Skin of body (tissue), 2 donors: ENCODE data around the gene CC2D1A. TPM values are rescaled to one million over a fixed set of nuclear protein-coding genes. Genes with fewer than 3 reads are reported as not detected.
A peak's percentile ranks its signal among the peaks of the same experiment; 100 is the strongest.

Experiments used
- DNase-seq: peaks from one replicate; lab custom pipeline; 2025; lab: John Stamatoyannopoulos, UW
- total RNA-seq: library from RNA; depleted of rRNA; stranded (reverse); fragments of >200 nt; gene quantifications from one replicate; pipeline ENCODE4 v1.2.3, GENCODE V29; 2014

The CC2D1A gene
- total RNA-seq, result 7.4 TPM

DNA sequence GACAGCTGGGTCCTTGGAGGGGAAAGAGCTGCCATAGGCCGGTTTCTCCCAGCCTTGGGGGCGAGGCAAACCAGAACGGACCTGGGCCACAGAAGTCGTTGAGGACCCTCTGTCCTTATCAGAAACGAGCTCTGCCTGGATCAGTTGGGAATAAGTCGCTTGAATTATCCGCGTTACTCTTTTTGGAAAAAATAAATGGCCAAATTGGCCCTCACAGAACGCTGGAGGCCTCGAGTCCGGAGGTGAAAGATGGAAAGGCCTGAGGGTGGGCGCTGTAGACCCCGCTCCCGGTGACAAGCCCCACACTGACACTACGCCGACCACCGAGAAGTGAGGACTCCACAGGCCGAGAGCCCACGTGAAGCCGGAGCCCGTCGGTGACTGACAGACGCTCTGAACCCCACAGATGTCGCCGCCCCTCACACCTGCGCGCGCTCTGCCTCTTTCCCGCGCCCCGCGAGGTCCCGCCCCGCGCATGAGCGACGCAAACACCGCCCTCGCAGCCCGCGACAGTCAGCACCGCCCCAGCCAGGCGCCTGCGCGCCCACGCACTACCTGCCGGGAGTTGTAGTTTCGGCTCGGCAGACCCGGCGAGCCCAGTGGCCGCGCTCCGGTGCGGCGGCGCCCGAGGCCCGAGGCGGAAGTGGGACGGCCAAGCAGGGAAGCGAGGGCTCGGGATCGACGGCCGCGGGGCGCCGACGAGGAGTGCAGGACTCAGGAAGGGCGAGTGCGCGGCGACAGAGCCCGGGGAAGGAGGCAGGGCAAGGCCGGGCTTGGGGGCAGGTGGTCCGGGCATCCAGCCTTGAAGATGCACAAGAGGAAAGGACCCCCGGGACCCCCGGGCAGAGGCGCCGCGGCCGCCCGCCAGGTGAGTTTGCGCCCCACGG, at the start of gene CC2D1A, which contains the start of gene BRME1:
Gene CC2D1A (plus strand): TSS at position 568 of the 887 bp plus-strand sequence. CDS start 241 bp downstream, at position 809.
Gene BRME1 (minus strand): TSS at position 484 of the 887 bp plus-strand sequence. CDS start 1,225 bp downstream, outside the sequence.
- DNase-seq, result peak; percentile 69

- no peak for DNase-seq
Measured at GRCh38 chr19:13856497-13856896, 49.5 kb upstream of the CC2D1A start.

DNA sequence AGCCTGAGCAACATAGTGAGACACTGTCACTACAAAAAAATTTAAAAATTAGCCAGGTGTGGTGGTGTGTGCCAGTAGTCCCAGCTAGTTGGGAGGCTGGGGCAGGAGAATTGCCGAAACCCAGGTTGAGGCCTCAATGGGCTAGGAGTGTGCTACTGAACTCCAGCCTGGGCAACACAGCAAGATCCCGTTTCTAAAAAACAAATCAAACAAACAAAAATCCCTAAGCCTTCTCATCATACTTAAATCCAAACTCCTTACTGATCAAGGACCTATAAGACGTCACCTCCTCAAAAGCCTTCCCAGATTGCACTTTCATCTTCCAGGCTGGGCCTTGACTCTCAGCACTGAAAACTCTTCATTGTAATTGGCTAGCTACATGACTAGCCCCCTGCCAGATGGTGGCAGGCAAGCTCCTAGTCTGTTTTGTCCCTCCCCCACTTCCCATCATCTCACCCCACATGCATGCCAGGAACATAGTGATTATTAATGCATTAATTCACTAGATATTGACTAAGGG, 46.6 kb upstream of the CC2D1A start:
- DNase-seq, result no peak

DNA sequence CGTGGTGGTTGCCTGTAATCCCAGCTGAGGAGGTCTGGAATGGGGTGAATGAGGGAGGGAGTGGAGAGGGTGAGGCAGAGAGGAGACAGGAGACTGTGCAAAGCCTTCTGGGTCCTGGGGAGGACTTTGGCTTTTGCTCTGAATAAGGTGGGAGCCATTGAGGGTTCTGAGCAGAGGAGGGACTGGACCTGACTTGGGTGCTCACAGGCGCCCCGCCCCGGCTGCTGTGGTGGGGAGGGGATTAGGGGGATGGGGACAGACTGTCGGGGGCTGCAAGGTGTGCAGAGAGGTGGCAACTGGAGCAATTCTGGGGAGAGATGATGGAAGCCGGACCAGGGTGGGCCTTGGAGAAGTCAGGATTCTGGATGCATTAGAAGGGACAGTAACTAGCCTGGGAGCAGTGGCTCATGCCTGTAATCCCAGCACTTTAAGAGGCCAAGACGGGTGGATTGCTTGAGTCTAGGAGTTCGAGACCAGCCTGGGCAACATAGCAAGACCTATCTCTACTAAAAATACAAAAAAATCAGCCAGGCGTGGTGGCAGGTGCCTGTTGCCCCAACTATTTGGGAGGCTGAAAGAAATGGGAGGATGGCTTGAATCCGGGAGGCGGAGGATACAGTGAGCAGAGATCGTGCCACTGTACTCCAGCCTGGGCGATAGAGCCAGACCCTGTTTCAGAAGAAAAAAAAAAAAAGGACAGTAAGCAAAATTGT, 45.2 kb upstream of the CC2D1A start:
- DNase-seq, result no peak

- DNase-seq, result no peak
Measured at GRCh38 chr19:13861392-13861713, 44.6 kb upstream of the CC2D1A start.

GRCh38 chr19:13861714-13862531, 44.1 kb upstream of the CC2D1A start:
- DNase-seq, result peak; percentile 83

GRCh38 chr19:13864046-13864666, 41.8 kb upstream of the CC2D1A start:
- no peak for DNase-seq

GRCh38 chr19:13864667-13865570, 41.1 kb upstream of the CC2D1A start:
- DNase-seq, result no peak

GRCh38 chr19:13865571-13866462, 40.2 kb upstream of the CC2D1A start:
- no peak for DNase-seq

GRCh38 chr19:13866463-13867046, 39.4 kb upstream of the CC2D1A start:
- no peak for DNase-seq

GRCh38 chr19:13868663-13869062, 37.3 kb upstream of the CC2D1A start:
- no peak for DNase-seq

DNA sequence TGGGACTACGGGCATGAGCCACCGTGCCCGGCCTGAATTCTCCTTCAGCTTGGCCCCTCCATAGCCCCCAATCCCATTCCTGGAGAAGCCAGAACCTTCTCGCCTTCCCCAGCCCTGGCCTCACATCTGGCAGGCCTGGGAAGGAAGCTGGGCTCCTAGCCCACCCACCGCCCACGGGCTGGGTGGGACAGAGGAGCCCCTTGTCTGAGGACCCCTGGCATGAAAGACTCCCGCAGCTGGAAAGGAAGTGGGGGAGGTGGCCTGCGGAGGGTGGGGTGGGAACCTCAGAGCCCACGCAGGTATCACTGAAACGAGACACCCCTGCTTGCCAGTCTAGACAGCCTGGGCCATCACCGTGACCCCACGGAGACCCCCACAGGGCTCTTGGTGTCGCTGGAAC, 36.7 kb upstream of the CC2D1A start:
- no peak for DNase-seq

DNA sequence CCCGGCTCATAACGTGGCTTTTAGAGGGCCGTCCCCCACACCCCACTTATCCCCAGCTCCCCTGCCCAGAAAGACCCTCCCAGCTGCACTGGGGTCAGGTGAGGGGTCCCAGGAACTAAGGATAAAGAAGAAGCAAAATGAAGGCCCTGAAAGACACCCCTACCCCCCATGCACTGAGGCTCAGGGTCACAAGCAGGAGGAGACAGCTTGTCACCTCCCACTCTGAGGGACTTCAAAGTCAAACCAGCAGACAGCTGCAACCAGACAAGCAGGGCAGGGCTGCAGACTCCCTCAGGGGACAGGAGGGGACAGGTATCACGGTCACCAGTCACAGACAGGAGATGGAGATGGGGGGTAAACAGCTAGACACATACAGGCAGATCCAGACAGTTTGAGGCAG, 35.1 kb upstream of the CC2D1A start:
- DNase-seq, result no peak

DNA sequence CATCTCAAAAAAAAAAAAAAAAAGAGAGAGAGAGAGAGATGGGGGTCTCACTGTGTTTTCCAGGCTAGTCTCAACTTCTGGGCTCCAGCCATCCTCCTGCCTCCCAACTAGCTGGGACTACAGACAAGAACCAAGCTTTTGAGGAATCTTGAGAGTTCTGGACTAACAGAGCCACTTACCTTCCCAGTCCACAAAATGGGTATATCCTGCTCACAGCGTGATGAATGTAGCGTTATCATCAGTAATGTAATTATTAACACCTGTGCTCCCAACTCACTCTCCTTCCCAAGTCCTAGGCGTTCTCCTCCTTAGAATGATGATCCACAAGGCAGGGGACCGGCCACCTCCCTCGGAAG, 33.7 kb upstream of the CC2D1A start:
- no peak for DNase-seq

DNA sequence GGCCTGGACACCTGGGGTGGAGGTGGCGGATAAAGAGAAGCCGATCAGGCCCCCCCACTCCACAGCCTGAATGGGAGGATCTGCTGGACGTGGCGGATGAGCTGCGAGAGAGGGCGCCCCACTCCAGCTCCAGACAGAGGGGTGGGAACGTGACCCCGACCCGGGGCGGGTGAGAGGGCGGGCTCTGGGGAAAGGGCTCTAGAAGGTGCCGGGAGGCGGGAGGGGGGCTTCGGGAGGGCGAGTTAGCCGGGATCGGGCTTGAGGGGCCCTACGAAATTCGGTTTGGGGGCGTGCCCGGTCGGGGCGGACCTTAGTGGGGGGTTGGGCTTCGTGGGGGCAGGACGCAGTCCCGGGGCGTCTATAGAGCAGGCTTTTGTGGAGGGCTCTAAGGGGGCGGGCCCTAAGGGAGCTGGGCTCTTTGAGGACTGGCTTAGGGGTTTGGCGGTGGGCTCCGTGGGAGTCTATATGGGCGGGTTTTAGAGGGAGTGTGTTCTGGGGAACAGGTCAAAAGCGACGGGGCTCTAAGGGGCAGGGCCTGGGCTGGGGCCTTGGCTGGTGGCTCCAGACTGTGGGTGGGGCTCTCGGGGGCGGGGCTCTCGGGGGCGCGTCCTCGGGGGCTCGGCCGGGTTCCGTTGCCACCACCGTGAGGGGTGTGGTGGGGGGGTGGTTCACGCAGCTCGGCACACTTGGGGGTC, 33.2 kb upstream of the CC2D1A start:
- peak; percentile 30 for DNase-seq

DNA sequence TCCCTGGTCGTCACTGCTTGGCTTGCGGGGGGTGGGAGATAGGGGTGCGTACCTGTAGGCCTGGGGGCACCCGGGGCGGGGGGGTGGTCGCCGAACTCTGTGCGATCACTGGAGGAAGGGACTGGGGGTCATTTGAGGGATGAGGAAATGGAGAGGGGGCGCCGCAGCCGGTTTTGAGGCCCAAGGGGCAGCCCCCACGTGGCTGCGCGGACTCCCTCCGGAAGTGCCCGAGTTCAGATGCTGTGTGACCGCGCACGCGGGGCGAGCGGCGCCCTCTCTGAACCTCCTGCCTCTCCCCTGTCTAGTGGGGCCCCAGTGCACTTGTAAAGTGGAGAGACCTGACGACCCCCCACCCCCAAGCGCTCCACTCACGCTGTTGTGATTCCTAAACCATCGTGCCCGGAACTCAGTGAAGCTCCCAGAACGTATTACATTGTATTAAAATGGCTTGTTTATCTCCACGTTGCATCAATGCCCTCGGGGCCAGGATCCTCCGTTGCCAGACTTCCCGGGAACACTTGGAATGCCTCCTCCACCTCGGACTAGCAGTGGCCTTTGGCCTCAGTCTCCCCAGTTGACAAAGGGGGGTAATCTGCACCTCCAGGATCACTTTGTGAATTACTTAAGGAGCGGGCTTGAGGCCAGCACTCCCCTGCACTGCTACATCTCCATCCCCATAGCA, 32.0 kb upstream of the CC2D1A start:
- DNase-seq, result no peak

GRCh38 chr19:13875824-13876223, 30.2 kb upstream of the CC2D1A start:
- DNase-seq, result no peak
